Measurements from ENCODE around the gene AREG.

Gene AREG

GRCh38 chr4:74433541-74434172, 11.3 kb upstream of the AREG start:
- DNase-seq = no peak

GRCh38 chr4:74435296-74435695, 9.6 kb upstream of the AREG start:
- DNase-seq = no peak

GRCh38 chr4:74437866-74438265, 7.1 kb upstream of the AREG start:
- no peak for DNase-seq

- no peak for DNase-seq
Observed at GRCh38 chr4:74438661-74439060, 6.3 kb upstream of the AREG start.

- DNase-seq = no peak
Observed at GRCh38 chr4:74439952-74440351, 5.0 kb upstream of the AREG start.

GRCh38 chr4:74440356-74440755, 4.6 kb upstream of the AREG start:
- no peak for DNase-seq

GRCh38 chr4:74441744-74442143, 3.2 kb upstream of the AREG start:
- no peak for DNase-seq

- no peak for DNase-seq
Observed at GRCh38 chr4:74446193-74446868, 1.4 kb downstream of the AREG start.

- DNase-seq = no peak
Observed at GRCh38 chr4:74446896-74447295, 2.0 kb downstream of the AREG start.

- DNase-seq = no peak
Observed at GRCh38 chr4:74447636-74448233, 2.8 kb downstream of the AREG start.

GRCh38 chr4:74449571-74450297, 4.8 kb downstream of the AREG start:
- DNase-seq = no peak

- no peak for DNase-seq
Observed at GRCh38 chr4:74450298-74450683, 5.4 kb downstream of the AREG start.

GRCh38 chr4:74451214-74451661, 6.3 kb downstream of the AREG start:
- no peak for DNase-seq

- DNase-seq = no peak
Observed at GRCh38 chr4:74453037-74453635, 8.2 kb downstream of the AREG start.

GRCh38 chr4:74453829-74454742, 9.2 kb downstream of the AREG start:
- DNase-seq = no peak

GRCh38 chr4:74455361-74456055, 10.6 kb downstream of the AREG start:
- no peak for DNase-seq

- no peak for DNase-seq
Observed at GRCh38 chr4:74456056-74456744, 11.3 kb downstream of the AREG start.

GRCh38 chr4:74456849-74457395, 12.0 kb downstream of the AREG start:
- no peak for DNase-seq

- DNase-seq = no peak
Observed at GRCh38 chr4:74460833-74461232, 15.9 kb downstream of the AREG start.

GRCh38 chr4:74463123-74463522, 18.2 kb downstream of the AREG start:
- DNase-seq = no peak

GRCh38 chr4:74464291-74464690, 19.4 kb downstream of the AREG start:
- no peak for DNase-seq
